NCI-H526 treated with DMSO at 0.1 percent for 48 hours (cell line): ENCODE data around the gene ERP29.
"Not testable (repeated sequence)": the region's sequence is repeated elsewhere in the genome, so short reads cannot be mapped to it uniquely, and the experiment has no call there.

Source experiments
- DNase-seq: peaks from one replicate; lab custom pipeline; 2025; lab: John Stamatoyannopoulos, UW

The ERP29 gene

GRCh38 chr12:112012775-112013600 is at the start of gene ERP29, which contains the start of gene TMEM116:
Gene ERP29, plus strand, starts transcription at chr12:112013426. Its CDS starts 40 bp downstream, at chr12:112013466.
Gene TMEM116, minus strand, starts transcription at chr12:112013165. Its CDS starts 7,895 bp downstream, at chr12:112005270.
- DNase-seq = peak; percentile 94

- no peak for DNase-seq
Observed at GRCh38 chr12:111964935-111965334, 48.3 kb upstream of the ERP29 start.

GRCh38 chr12:111971800-111972199 is 41.4 kb upstream of the ERP29 start:
- no peak for DNase-seq

GRCh38 chr12:111975161-111975931 is 37.9 kb upstream of the ERP29 start:
- no peak for DNase-seq

GRCh38 chr12:111976291-111976690 is 36.9 kb upstream of the ERP29 start:
- no peak for DNase-seq

GRCh38 chr12:111976860-111977259 is 36.4 kb upstream of the ERP29 start:
- DNase-seq = no peak

GRCh38 chr12:111978545-111978944 is 34.7 kb upstream of the ERP29 start:
- DNase-seq = no peak

- no peak for DNase-seq
Observed at GRCh38 chr12:111980598-111980997, 32.6 kb upstream of the ERP29 start.

GRCh38 chr12:111981987-111982386 is 31.2 kb upstream of the ERP29 start:
- no peak for DNase-seq

GRCh38 chr12:111984820-111985219 is 28.4 kb upstream of the ERP29 start:
- no peak for DNase-seq

- DNase-seq = no peak
Observed at GRCh38 chr12:111991535-111991934, 21.7 kb upstream of the ERP29 start.

- DNase-seq = no peak
Observed at GRCh38 chr12:111991946-111992345, 21.3 kb upstream of the ERP29 start.

- no peak for DNase-seq
Observed at GRCh38 chr12:111992464-111992863, 20.8 kb upstream of the ERP29 start.

GRCh38 chr12:111993292-111994150 is 19.7 kb upstream of the ERP29 start:
- no peak for DNase-seq

- not testable (repeated sequence) for DNase-seq
Observed at GRCh38 chr12:111994211-111995111, 18.8 kb upstream of the ERP29 start.

- DNase-seq = no peak
Observed at GRCh38 chr12:111995782-111996480, 17.3 kb upstream of the ERP29 start.

- DNase-seq = no peak
Observed at GRCh38 chr12:111997300-111997699, 15.9 kb upstream of the ERP29 start.

- no peak for DNase-seq
Observed at GRCh38 chr12:111998015-111998414, 15.2 kb upstream of the ERP29 start.

- not testable (repeated sequence) for DNase-seq
Observed at GRCh38 chr12:111999129-111999528, 14.1 kb upstream of the ERP29 start.

- DNase-seq = no peak
Observed at GRCh38 chr12:112000820-112001219, 12.4 kb upstream of the ERP29 start.
